Skin epidermis (tissue), 12 donors: Measurements from ENCODE around the gene CHRND.
"Not testable (repeated sequence)": the region's sequence is repeated elsewhere in the genome, so short reads cannot be mapped to it uniquely, and the experiment has no call there.

Experiments
- H3K27ac ChIP-seq, 21 experiments: fragments of 200-600 bp; sonication (generic) in 11 of 21; one replicate each; pipeline ENCODE4 v1.5.0; 2020; ENCODE audit warnings: mild to moderate bottlenecking in 3 of 21, inconsistent platforms in 2 of 21, moderate library complexity in 2 of 21
- H3K4me3 ChIP-seq, 7 experiments: fragments of 200-600 bp; sonication (generic) in 2 of 7; one replicate each; pipeline ENCODE4 v1.5.0; 2020; ENCODE audit warnings: inconsistent platforms in 2 of 7, mild to moderate bottlenecking in 2 of 7, moderate library complexity in 1 of 7

CHRND gene

GRCh38 chr2:232522623-232523401 is 3.1 kb upstream of the CHRND start:
- Histone ChIP-seq H3K4me3 (peak overlapping the region in 1 of 7 experiments; percentile 11), H3K27ac (no peak overlapping the region)

- Histone ChIP-seq H3K27ac (no peak overlapping the region), H3K4me3 (no peak overlapping the region)
Observed at GRCh38 chr2:232523402-232523681, 2.6 kb upstream of the CHRND start.

GRCh38 chr2:232523682-232524597 is 2.0 kb upstream of the CHRND start:
- H3K4me3 ChIP-seq: peak overlapping the region in 2 of 7 experiments; percentile 3 to 25
- H3K27ac ChIP-seq: no peak overlapping the region

- H3K4me3 ChIP-seq: no peak overlapping the region
- no peak overlapping the region for H3K27ac ChIP-seq
Observed at GRCh38 chr2:232524771-232525170, 1.2 kb upstream of the CHRND start.

- Histone ChIP-seq H3K4me3 (no peak overlapping the region), H3K27ac (no peak overlapping the region)
Observed at GRCh38 chr2:232525199-232525598, 761 bp upstream of the CHRND start.

GRCh38 chr2:232526372-232526941 is 497 bp downstream of the CHRND start:
- no peak overlapping the region for H3K27ac ChIP-seq

GRCh38 chr2:232527905-232528470 is 2.0 kb downstream of the CHRND start:
- Histone ChIP-seq H3K4me3 (no peak overlapping the region), H3K27ac (no peak overlapping the region)

More at GRCh38 chr2:232526372-232526941, 497 bp downstream of the CHRND start:
- no peak overlapping the region for H3K4me3 ChIP-seq

GRCh38 chr2:232528746-232529460 is 2.9 kb downstream of the CHRND start:
- no peak overlapping the region for H3K27ac ChIP-seq
- H3K4me3 ChIP-seq: no peak overlapping the region

- H3K4me3 ChIP-seq: no peak overlapping the region
- no peak overlapping the region for H3K27ac ChIP-seq
Observed at GRCh38 chr2:232529806-232530547, 4.0 kb downstream of the CHRND start.

GRCh38 chr2:232530626-232531260 is 4.8 kb downstream of the CHRND start:
- H3K4me3 ChIP-seq: no peak overlapping the region

GRCh38 chr2:232532419-232532818 is 6.5 kb downstream of the CHRND start:
- H3K27ac ChIP-seq: no peak overlapping the region
- H3K4me3 ChIP-seq: no peak overlapping the region

More at GRCh38 chr2:232530626-232531260, 4.8 kb downstream of the CHRND start:
- H3K27ac ChIP-seq: no peak overlapping the region

- H3K4me3 ChIP-seq: not testable (repeated sequence)
Observed at GRCh38 chr2:232532821-232533220, 6.9 kb downstream of the CHRND start.

GRCh38 chr2:232533944-232534710 is 8.2 kb downstream of the CHRND start:
- Histone ChIP-seq H3K4me3 (no peak overlapping the region), H3K27ac (no peak overlapping the region)

More at GRCh38 chr2:232532821-232533220, 6.9 kb downstream of the CHRND start:
- H3K27ac ChIP-seq: not testable (repeated sequence)

- Histone ChIP-seq H3K27ac (no peak overlapping the region), H3K4me3 (no peak overlapping the region)
Observed at GRCh38 chr2:232534940-232535651, 9.1 kb downstream of the CHRND start.

- Histone ChIP-seq H3K27ac (no peak overlapping the region), H3K4me3 (no peak overlapping the region)
Observed at GRCh38 chr2:232535761-232536530, 10.0 kb downstream of the CHRND start.

- Histone ChIP-seq H3K4me3 (no peak overlapping the region), H3K27ac (no peak overlapping the region)
Observed at GRCh38 chr2:232537079-232537478, 11.1 kb downstream of the CHRND start.
